T follicular helper cell (primary cell): ENCODE measurements around the gene KCNJ2.

Experiments
- DNase-seq: peaks from one replicate; pipeline ENCODE4 v3.0.0-alpha.2; 2020; ENCODE audit warnings: low read depth

Gene KCNJ2

GRCh38 chr17:70158591-70158990 is 10.7 kb upstream of the KCNJ2 start:
- no peak for DNase-seq

GRCh38 chr17:70159980-70160379 is 9.4 kb upstream of the KCNJ2 start:
- DNase-seq, result no peak

- no peak for DNase-seq
Observed at GRCh38 chr17:70161519-70161918, 7.8 kb upstream of the KCNJ2 start.

DNA sequence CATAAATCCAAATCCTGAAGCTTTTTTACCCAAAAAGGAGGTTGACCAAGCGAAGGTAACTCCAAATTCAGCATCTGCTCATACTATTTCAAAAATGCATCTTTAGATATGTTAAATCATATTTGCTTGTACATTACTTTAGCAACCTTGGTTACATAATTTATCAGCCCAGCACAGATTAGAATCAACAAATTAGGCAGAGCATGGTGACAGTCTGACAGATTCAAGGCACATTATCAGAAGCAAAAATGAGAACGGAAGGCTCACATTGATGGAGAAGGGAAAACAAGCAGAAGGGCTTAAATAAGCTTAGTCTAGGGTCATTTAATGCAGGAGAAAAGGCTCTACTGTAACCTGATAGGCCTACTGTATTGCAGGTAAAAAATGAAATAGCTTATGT is 3.9 kb upstream of the KCNJ2 start:
- DNase-seq, result no peak

DNA sequence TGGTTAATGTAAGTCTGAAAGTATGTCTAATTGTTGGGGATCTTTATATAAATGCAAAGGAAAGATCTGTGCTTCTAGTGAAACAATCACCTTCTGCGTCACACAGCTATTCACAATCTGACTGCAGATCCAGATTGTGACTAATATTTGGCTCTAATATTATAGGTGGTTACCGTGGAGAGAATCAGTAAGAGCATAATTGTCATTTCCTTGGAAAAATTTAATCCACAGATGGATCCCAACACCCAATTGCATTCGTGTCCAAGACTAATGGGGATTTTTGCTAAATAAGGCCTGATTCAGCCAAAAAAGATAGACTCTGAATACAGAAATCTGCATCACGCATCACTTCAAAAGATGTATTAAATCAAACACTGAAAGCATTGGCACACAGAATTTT is 2.7 kb upstream of the KCNJ2 start:
- no peak for DNase-seq

DNA sequence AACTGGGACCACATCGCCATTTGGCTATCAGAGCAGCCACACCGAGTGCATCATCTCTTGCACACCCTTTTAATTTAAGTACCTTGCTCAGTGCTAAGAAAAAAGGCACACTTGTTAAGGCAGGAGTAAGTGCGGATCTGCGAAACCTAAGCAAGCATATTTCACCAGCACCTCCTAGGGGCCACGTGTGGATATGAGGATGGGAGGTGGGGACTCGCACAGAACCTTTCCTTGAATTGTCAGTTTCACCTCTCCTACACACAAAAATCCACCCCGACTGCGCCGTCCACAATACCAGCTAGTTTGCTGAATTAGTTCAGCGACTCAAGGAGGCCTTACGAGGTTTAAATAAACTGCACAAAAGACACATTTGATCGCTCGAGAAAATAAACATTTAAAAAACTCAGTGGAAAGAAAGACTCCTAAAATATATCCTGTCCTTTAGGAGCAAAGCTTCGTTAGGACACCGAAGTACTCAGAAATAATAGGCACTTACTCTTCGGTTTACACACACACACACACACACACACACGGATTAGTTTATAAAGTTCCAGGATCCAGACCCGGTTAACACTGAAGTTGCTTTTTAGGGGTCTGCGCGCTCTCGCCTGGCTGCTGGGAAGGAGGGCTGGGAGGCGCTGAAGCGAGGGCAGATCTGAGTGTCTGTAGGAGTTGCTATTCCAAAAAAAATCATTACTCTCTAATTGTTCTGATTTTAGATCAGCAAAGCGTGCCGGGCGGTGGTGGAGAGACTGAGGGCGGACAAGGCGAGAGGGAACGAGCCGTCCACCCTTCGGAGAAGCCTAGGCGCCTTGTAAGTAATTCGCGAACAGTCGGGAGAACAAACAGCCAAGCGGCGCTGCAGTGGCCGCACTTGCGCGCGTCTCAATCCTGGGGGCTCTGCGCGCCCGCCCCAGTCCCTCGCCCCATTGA is 1.0 kb upstream of the KCNJ2 start:
- no peak for DNase-seq

DNA sequence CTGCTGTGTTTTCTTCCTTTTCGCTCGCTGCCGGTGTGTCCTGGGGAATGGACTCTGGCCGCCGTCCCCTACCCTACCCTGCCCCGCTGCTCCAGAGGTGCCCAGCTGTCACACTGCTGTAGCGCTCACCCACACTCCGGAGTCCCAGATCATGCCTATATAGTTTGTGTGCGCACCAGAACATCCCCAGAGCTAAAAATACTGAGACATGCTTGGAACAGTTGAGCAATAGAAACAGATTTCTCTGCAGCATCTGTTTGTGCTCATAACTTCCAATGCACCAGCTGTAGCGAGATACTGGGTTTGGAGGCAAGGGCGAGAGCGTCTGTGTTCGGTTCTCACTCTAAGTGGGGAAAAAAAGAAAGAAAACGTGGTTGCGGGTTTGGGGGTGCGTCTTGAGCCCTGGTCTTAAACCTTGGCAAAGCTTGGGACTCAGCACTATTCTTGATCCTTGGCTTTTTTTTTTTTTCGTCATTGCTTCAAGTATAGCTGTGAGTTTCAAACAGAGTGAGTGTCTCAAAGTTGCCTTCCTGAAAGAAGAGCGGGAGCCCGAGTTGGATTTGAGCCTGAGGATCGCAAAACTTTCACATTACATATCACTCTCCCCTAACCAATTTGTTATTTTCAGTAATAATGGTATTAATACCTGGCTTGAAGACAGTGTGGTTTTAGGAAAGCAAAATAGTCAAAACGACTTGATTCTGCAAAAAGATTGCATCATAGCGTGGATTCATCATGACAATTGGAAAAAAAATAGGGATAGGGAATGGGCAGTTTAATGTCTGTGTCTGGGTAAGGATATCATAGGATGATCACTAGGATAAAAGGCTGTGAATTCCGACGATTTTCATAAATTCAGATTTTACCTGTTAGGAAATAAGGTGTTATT is 621 bp downstream of the KCNJ2 start:
- no peak for DNase-seq

- DNase-seq, result no peak
Observed at GRCh38 chr17:70171159-70171558, 1.8 kb downstream of the KCNJ2 start.

DNA sequence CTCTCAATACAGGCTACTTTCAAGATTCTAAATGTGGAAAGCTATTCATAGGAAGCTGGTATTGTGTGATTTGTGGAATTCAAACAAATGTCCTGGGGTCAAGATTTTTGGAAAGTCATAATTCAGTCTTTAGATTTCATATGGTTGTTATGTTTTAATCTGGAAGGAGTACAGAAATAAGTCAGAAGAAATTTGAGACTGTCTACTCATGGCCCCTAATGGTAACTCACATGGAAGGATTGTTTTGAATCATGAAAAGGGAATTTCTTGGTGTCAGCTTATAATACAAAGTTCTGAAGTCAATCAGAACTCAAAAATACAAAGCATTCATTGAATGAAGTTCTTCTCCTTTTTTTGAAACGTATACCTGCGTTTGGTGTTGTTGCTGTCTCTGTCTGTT is 3.1 kb downstream of the KCNJ2 start:
- DNase-seq, result no peak

- DNase-seq, result no peak
Observed at GRCh38 chr17:70172923-70173322, 3.6 kb downstream of the KCNJ2 start.

GRCh38 chr17:70173681-70174080 is 4.3 kb downstream of the KCNJ2 start:
- DNase-seq, result no peak

- no peak for DNase-seq
Observed at GRCh38 chr17:70181376-70181775, 12.0 kb downstream of the KCNJ2 start.

- no peak for DNase-seq
Observed at GRCh38 chr17:70181866-70182265, 12.5 kb downstream of the KCNJ2 start.

- DNase-seq, result no peak
Observed at GRCh38 chr17:70183508-70183907, 14.2 kb downstream of the KCNJ2 start.

GRCh38 chr17:70184207-70184606 is 14.9 kb downstream of the KCNJ2 start:
- DNase-seq, result no peak

GRCh38 chr17:70184770-70185169 is 15.4 kb downstream of the KCNJ2 start:
- no peak for DNase-seq

DNA sequence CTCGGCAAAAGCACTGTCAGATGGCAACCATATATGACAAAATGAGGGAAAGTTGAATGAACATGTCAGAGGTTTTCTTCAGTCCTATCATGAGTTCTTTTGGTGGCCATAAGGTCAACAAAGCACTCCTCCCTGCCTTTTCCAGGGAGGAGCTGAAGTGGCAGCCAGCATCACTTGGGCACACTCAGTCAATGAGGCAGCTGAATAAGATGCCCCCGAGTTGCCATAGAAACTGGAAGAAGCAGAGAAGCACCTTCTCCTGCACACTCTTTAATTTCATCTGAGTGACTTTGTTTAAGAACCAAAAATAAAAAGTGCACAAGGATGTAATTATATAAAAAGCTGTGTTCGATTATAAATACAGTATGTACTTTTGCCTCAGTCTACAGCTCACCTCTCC is 16.0 kb downstream of the KCNJ2 start:
- no peak for DNase-seq

DNA sequence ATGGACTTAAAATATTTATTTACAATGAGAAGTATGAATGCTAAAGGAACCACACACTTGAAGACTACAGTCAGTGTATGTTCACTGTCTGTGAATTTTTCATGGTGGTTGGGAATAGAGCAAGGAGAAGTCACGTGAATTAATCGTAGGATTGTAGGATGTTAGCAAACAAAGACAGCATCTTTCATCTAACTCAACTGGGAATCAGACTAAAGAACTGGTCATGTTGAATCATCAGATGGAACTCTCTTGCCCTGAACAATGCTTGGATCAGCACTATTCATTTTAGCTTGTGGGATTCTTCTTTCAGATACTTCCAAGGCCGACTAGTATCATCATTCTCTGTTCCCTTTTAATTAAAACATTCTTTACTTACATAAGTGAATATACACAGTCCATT is 18.1 kb downstream of the KCNJ2 start:
- DNase-seq, result no peak

DNA sequence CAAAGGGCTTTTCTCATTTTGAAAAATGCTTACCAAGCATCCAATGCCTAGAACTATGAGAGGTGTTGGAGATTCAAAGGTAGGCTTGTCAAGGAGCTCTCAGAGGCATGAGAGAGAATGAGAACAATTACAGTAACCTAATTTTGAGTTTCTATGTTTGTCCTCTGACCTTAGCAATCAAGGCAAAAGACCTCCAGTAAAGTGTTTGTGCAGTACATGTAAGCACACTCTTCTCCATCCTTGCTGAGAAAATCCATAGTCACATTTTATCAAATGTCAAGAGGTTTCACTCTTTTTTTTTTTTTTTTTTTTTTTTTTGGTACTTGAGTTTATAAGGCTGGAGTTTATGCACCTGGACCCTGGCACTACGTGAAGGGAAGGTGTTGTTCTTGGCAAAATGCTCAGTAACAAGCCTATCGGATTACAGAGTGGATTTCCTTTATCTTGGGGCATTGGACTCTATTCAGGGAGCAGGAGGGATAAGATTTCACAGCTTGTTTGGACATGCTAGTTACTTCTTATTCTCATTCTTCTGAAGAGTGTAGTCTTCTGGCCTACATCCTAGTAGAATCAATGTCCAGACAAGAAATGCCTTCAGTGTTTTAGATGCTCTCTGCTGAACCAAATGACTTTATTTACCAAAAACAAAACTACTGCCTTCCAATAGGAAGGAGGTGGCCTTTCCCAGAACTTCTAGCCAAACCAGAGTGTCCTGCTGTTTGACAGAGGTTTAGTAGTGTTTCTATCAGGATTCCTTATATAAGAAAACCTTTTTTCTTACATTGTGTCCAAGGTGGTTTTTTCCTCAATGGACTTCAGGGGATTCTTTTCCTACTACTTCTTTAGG is 21.9 kb downstream of the KCNJ2 start:
- DNase-seq, result no peak

GRCh38 chr17:70195091-70195490 is 25.8 kb downstream of the KCNJ2 start:
- DNase-seq, result no peak

- DNase-seq, result no peak
Observed at GRCh38 chr17:70201872-70202419, 32.6 kb downstream of the KCNJ2 start.

- DNase-seq, result no peak
Observed at GRCh38 chr17:70202840-70203239, 33.5 kb downstream of the KCNJ2 start.
